GM21717 (cell line): ENCODE measurements around the gene MEF2D.

Experiments used
- ATAC-seq: cut with Tn5 transposase; IDR thresholded peaks from one replicate; pipeline ENCODE4 v1.9.1; 2021; ENCODE audit warnings: mild to moderate bottlenecking, moderate library complexity; ENCODE audit not compliant: unreplicated experiment

MEF2D gene

DNA sequence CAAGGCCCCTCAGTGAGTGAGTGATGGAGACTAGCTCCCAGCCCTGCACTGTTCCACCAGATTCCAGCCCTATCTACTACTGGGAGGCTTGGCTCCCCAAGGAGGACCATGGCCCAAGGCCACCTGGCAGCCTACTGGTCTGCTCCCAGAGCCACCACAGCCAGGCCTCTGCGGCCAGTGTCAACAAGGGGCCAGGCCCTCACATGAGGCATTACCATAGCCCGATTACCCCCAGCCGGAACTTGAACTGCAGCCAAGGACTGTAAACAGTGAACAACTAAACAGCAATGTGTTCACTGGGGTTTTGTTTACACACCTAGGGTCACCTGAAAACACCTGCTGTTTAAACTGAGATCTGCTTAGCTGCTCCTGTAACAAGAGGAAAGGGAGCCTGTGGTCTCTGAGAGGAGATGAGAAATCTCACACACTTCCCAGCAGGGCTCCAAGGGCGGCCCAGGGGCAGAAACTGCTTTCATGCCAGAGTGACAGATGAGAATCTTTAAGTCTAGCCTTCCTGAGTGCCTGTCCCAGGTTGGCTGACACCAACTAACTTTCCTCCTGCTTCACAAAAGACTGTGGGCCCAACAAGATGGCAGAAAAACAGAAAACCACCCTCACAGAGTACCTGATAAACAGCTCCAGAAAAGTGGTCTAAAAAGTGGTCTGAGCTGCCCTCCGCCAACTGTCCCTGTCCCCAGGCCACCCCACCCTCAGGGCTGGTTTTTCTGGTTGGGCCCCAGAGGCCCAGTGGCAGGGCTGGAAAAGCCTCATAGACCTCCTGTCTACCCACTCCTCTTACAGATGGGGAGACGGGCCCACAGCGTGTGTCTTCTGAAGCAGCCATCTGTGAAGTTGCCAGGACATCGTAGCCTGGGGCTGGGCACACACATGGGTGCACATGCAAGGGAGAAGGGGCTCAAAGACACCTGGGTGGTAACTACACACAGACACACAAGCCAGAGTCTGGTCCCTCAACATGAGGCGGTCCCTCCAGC lies 28.8 kb downstream of the MEF2D start:
- no peak for ATAC-seq

DNA sequence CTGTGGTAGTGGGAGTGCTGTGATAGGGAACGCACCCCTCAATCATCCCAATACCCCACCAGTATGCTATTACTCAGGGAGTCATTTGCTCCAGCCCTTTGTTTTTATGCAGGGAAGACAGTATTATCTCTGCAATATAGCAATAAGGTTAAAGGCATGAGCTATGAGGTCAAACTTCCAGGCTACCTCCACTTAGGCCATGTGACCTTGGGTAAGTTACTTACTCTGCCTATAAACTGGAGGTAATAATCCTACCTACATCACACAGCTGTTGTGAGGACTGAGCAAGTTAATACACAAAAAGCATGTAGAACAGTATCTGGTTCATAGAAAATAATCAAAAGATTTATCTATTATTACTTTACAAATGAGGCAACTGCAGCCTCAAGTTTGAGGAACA lies 30.1 kb downstream of the MEF2D start:
- ATAC-seq, result no peak

DNA sequence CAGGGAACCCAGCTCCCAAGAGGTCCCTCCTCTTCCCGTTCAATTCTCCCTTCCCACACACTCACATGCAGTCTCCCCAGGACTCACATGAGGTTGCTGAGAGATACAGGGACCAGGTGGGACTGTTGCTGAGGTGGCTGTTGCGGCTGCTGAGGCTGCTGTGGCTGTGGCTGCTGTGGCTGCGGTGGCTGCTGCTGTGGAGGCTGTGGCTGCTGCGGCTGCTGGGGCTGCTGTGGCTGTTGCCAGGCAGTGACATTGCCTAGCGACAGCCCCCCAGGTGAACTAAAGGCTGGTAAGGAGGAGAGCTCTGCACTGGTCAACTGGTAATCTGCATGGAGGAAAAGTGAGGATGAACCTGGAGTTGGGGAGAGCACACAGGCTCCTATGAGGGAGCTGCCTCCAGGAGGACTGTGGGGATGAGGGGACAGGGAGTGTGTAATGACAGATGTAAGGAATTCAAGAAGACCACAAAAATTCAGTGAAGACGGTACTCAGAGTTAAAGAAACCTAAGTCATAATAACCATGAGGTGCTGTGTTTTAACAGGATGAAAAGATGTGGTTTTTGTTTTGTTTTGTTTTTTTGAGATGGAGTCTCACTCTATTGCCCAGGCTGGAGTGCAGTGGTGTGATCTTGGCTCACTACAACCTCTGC lies 31.8 kb downstream of the MEF2D start:
- no peak for ATAC-seq

DNA sequence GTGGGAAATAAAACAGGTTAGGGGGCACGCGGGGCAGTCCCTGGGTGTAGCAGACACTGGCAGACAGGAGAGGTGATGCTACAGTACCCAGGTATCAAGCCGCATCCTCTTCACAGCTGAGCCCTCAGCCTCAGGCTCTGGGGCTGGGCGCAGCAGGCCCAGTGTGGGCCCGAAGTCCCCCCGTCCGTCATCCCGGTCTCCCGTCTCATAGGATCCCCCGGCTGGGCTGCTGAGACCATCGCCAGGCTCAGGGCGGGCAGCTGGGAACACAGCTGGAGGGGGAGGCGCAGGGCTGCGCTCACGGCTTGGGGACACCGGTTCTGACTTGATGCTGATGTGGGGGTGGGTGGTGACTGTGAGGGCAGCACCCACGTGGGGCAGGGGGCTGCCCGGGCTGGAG lies 32.7 kb downstream of the MEF2D start:
- ATAC-seq, result no peak

DNA sequence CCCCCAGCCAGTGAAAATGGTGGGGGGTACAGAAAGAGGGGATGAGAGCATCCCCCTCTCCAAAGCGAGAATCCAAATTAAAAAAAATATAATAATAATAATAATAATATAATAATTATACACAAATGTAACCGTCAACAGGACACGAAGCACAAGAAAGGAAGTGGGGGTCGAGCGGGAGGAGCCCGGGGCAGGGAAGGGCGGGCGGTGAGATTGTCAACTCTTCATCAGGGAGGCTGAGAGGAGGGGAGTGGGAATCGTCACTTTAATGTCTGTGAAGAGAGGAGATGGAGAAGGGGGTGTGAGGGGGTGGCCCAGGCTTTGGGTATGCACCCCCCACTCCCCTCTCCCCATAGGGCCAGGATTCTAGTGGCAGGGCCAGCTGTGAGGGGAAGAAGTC lies 33.2 kb downstream of the MEF2D start:
- no peak for ATAC-seq

DNA sequence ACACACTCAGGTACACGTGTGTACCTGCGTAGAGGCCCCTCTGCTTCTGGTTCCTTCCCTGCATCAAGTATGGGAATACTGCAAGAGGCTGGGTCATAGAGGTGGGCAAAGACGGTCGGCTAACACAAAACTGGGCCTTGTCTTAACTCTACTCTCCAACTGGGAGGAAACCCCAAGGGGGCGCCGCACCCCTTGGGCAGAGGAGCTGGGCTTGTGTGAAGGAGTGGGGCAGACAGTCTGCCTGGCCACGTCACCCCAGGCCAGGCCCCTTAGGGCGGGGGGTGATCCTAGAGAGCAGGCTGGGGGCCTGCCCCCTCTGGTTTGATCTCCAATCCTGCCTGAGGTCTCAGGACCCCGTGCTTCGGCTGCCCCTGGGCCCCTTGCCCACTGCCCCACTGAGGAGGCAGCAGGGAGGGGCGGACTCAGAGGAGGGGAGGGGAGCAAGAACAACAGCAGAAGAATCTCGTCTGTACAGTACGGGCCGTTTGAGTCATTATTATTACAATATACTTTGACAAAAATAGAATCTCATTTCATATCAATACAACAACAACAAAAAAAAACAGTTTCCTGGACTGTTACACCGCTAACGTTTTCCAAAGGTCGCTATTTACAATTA lies 34.7 kb downstream of the MEF2D start:
- no peak for ATAC-seq

DNA sequence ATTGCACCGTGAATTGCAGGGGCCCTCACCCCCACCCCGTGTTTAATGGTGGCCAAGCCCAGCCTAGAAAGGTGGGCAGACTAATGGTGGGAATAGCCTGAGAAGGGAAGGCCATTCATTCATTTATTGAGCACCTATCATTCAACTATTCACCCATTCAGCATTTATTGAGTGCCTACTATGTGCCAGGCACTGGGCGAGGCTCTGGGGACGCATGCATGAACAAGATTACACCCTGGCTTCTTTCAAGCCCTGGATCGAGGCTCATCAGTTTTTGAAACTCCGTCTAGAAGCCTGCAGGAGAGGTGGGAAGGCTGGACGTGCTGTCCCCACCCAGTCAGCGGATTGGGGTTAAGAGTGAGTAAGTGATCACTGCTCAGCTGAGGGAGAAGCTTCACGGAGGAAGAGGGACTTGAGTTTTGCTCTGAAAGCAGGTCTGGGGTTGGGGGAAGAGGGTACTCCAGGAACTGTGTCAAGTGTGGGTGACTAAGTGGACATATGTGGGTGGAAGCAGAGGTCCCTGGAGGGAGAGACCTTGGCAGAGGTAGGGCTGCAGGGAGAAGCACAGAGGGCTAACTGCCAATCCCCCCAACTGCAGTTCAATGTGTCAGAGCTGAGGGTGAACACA lies 35.6 kb downstream of the MEF2D start:
- no peak for ATAC-seq

DNA sequence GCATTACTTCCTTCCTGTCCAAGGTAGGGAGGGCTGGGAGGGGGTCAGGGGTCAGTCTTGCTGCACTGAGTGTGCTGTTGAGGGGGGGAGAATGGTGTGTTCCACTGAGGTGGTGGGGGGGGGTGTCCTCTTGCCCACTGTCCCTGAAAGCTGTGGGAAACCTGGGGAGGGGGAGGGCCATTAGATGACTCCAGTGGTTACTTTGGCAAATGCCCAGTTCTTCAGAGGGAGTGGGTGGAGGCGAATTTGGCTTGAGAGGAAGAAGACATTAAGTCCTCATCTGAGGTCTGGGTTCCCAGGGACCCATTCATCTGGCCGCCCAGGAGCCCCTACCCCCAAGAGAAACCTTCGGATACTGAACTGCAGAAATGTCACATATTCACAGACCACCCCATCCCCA lies 36.2 kb downstream of the MEF2D start:
- ATAC-seq, result no peak

DNA sequence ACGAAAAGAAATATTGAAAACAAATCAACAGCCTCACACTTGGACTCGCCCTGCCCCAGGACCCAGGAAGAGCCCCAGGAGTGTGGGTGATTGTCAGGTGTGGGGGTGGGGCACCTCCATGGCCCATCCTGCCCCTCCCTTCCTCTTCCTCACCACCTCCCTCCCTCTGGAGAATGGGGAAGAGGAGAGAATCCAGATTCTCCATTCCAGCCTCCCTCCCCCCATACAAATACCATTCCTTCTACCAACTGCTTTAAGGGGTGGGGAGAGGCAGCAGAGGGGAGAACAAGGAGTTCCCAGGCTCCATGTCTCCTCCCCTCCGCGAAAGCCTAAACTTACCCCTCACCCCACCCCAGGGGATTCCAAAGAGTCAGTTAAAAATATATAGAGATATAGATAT lies 36.7 kb downstream of the MEF2D start:
- no peak for ATAC-seq

DNA sequence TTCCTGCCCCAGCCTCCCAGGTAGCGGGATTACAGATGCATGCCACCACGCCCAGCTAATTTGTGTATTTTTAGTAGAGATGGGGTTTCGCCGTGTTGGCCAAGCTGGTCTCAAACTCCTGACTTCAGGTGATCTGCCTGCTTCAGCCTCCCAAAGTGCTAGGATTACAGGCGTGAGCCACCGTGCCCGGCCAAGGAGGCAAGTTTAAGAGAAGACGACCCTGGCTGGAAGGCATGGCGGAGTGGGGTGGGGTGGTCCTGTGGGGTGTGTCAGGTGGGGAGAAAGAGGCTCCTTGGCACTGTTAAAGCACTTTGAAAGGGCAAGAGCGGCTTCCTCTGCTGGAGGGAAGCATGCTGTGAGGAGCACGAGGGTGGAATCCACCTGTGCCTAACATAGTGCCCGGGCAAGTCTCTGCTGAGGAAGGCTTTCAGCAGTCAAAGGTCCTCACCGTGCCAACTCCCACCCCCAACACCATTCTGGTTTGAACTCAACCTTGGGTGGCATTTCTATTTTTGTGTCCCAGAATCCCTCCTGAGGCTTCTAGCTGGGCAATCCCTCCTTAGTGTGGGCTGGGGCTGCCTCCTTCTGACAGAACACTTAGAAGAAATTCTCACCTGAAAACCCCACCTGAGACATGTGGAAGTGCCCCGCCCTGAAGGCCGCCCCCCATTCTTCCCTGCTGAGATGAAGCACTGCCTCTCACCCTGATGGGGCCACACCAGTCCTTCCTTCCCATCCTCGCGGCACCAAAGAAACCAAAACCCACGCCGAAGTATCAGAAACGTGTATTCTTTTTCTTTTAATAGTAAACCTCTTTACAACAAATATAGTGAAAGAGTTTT lies 37.4 kb downstream of the MEF2D start:
- ATAC-seq, result no peak

DNA sequence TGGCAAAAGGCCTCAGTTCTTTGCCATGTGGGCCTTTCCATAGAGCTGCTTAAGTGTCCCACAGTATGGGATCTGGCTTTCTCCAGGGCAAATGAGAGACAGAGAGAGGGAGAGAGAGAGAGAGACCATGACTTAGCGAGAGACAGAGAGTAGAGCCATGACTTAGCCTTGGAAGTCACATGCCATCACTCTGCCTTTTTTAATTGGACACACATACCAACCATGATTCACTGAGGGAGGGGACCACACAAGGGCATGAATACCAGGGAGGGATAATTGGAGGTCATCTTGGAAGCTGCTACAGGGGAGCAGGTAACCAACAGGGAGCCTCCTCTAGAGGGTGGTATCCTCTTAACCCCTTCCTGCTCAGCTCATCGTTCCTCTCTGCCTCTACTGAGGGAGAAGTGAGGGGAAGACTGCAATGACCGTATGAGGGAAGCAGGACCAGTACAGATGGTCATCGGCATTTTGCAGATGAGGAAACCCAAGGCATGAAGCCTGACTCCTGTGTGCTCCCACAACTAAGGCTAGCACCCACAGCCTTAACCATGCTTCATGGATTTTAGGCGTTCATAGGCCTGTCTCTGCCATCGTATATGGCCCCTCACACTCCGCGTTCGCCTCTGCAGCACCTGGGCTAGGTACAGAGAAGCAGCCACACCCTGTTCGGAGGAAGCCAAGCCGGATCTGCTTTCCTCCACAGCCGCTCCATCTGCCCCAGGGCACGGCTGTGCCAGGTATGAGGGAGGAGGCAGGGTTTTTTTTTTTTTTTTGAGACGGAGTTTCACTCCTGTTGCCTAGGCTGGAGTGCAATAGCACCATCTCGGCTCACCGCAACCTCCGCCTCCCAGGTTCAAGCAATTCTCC lies 38.6 kb downstream of the MEF2D start:
- ATAC-seq, result no peak

DNA sequence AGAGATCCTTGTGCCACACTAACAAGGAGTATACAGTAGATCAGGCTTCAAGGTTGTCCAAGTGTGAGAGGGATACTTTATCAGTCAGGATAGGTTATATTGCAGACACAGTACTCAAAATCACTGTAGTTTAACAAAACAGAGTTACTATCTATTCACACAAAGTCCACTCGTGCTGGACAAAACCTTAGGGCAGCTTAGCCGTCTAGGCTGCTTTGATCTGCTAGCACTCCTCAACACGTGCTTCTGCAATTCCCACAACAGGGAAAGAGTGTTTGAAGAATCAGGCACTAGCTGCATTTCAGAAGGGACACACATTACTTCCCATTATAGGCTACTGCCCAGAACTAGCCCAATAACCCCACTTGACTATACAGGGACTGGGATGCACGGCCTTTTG lies 39.5 kb downstream of the MEF2D start:
- ATAC-seq, result no peak

DNA sequence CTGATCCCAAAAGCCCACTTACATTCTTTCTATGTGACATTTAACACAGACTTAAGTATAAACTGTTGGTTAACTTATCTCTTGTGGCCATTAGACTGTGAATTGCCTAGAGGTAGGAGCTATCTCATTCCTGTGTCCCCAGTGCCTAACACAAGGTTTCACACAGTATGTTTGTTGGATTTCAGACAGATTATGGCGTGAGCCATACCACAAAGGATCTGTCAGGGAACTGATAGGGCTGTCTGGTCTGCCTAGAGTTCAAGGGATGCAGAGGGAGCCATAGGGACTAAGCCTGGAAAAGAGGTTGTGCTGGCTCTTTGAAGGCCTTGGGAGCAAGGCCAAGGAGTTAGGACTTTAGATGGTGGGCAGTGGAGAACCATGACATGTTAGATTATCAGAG lies 40.0 kb downstream of the MEF2D start:
- ATAC-seq, result no peak

DNA sequence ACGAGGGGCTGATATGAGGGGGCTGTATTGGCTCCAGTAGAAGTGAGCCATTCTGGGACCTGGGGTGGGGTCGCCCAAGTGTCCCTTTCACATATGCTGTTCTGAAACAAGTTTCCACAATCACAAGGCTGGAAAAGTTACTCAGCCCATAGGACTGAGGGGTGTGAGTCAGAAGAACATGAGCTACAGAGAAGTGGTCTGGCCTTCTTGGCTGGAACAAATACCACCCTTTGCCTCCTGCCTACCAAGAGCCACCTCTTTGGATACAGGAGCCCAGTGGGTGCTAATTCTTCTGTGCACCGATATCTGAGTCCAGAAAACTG lies 42.4 kb downstream of the MEF2D start:
- ATAC-seq, result no peak

DNA sequence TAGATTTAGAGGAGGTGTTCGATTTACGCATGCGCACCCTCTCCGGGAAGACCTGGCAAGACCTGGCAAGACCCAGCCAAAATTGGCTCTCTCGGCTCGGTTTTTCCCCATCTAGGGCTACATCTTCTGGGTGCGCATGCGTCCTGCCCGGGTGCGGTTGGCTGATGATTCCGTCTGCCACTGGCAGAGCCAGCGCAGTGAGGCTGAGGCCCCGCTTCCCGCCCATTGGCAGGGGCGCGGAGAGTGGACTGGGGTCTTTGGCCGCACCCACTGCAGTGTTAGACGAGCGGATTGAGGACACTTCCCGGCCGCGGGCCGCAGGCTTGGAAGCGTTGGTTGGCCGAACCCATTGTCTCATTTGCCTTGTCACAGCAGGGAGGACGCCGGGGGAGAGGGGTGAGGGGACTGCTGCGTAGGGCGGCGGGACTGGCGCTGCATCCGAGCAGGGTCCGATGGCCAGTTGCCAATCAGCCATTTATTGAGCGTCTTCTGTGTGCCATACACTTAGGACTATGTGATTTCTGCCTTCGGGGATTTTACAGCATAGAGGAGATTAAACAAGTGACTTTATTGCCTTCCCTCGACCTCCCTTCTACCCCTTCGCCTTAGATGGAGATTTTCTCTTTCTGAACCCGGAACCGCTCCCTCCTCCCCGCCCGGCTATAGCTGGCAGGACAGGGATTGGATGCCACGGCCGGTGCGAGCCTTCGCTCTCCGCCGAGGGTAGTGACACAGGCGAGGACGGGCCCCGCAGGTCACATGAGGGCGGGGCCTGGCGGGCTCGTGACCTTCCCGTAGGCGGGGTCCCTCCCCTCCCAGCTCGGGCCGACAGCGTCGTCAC lies 43.7 kb downstream of the MEF2D start:
- ATAC-seq, result peak; percentile 66

DNA sequence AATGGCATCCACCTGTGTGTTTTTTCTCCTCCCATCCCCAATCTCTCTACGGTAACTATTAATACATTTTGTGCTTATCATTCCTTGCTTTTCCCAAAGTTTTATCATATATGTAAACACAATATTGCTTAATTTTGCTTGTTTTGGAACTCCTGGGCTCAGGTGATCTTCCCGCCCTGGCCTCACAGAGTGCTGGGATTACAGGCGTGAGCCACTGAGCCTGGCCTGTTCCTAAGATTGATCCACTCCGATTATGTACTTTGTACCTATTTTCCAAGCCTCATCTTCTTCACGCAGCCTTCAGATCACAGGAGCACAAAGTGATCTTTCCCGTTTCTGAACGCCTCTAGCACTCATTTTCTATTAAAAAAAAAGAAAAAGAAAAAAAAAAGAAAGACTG lies 45.2 kb downstream of the MEF2D start:
- ATAC-seq, result no peak

DNA sequence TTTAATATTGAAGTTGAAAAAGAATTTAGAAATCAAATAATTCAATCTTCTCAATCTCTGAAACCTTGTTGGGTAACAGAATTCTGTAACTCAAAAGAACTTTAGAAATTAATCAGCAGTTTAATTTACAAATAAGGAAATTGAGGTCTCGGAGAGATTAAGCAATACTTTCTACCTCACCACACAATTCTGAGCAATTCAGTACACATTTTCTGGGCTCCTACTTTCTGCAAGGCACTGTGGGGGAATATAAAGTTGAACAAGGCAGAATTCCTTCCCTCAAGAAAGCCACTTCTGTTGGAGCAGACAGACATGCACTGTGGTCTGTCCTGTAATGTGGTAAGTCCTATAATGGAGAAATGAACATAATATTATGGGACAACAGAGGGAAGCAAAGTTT lies 47.7 kb downstream of the MEF2D start:
- ATAC-seq, result no peak

DNA sequence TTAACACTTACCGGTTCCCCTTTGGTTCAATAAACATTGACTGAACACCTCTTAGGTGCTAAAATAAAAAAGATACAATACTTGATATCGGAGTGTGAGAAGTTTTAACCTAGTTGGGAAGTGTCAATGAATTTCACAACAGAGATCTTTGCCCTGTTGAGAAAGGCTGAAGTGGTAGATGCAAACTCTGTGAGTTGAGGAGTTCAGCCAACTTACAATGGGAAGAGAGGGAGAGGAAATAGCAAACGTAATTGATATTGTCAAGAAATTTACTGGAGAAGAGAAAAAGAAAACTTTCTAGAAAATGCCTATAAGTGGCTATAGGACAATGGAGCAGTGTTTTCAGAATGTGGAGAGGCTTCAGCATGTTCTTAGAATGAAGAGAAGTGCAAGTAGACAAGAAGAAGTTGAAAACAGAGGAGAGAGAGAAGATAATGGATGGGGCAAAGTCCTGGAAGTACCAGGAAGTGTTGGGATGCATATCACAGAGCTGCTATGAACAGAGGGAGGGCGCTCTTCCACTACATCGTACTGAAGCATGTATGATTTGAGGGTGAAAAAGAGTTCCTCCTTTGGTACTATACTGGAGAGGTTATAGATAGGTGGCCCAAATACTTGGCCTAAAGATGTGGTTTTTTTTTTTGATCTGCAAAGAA lies 48.9 kb downstream of the MEF2D start:
- no peak for ATAC-seq
